BLaER1 treated with 17β-estradiol and CSF1 and Interleukin-3, amounts not matched to agents 10 nM and 100 nM (cell line): Measurements from ENCODE around the gene OPCML.

ENCODE experiments used
- H3K27ac ChIP-seq, 11 experiments: shearing (Covaris generic); formaldehyde crosslinking; 2 replicates each; pipeline ENCODE4 v1.8.1; 2022
- H3K27me3 ChIP-seq, 11 experiments: shearing (Covaris generic); formaldehyde crosslinking; 2 replicates each; pipeline ENCODE4 v1.8.1; 2022
- H3K36me3 ChIP-seq, 11 experiments: shearing (Covaris generic); formaldehyde crosslinking; 2 replicates each; pipeline ENCODE4 v1.8.1; 2022
- H3K4me1 ChIP-seq, 10 experiments: shearing (Covaris generic); formaldehyde crosslinking; 2 replicates each; pipeline ENCODE4 v1.8.1; 2022
- H3K4me2 ChIP-seq, 11 experiments: shearing (Covaris generic); formaldehyde crosslinking; 2 replicates each; pipeline ENCODE4 v1.8.1; 2022
- H3K4me3 ChIP-seq, 10 experiments: shearing (Covaris generic); formaldehyde crosslinking; 2 replicates each; pipeline ENCODE4 v1.8.1; 2022
- H3K9ac ChIP-seq, 11 experiments: shearing (Covaris generic); formaldehyde crosslinking; 2 replicates each; pipeline ENCODE4 v1.8.1; 2022
- H3K9me3 ChIP-seq, 11 experiments: shearing (Covaris generic); formaldehyde crosslinking; replicated peaks in 1 of 11; 2 replicates each; pipeline ENCODE4 v1.8.1; 2022
- H4K20me1 ChIP-seq, 11 experiments: shearing (Covaris generic); formaldehyde crosslinking; 2 replicates each; pipeline ENCODE4 v1.8.1; 2022
- Cebpa-rat ChIP-seq, 11 experiments: shearing (Covaris generic); IDR thresholded peaks; 2 replicates each; pipeline ENCODE4 v1.8.1; 2022

The OPCML gene

DNA sequence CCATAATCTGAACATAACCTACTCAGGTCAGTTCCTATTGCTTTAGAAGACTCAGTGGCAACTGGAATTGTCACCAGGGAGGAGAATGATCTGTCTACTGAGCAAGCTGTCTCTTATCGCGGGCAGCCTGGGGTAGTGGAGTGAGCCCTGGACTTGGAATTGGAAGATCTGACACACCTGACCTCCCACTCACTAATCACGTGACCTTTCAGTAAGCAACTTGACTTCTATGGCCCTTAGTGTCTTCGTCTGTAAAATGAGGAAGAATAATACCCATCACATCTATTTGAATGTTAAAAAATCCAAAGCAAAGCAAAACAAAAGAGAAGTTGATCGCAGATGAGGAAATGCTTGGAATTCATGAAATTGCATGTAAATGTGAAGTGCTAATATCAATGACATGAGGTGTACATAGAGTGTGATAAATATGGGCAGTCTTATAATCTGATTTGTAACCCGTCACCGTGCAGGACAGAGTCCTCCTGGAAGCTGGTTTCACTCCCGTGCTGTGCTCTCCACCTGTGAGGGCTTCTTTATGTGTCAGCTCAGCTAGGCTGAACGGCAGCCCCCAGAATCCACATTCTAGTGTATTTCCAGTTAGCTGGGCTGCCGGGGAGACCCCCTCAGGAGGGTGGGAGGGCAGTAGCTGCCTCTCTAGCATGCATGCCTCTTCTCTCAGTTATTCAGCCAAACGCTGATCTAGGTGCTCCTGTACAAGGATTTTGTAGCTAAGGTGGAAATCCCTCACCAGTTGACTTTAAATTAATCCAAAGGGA, 482.9 kb downstream of the OPCML start:
- H3K4me3 ChIP-seq = no peak overlapping the region
- no peak overlapping the region for H3K27ac ChIP-seq
- H3K4me2 ChIP-seq = peak overlapping the region in 2 of 11 experiments; percentile 54 to 64; a peak in 4 of 22 replicates
- H3K9me3 ChIP-seq = peaks cover 0 to 8% (median 3%) of the 10 kb centered on the region in 11 experiments; a peak in 5 of 22 replicates
- no peak overlapping the region for H3K9ac ChIP-seq
- H3K4me1 ChIP-seq = peaks cover 0 to 31% (median 0%) of the 10 kb centered on the region in 10 experiments; a peak in 4 of 20 replicates
- no peaks in the 10 kb centered on the region for H3K27me3 ChIP-seq
- no peaks in the 10 kb centered on the region for H4K20me1 ChIP-seq
- H3K36me3 ChIP-seq = no peaks in the 10 kb centered on the region
- TF ChIP-seq Cebpa-rat (IDR thresholded peaks at IDR 0.05) = no peak

GRCh38 chr11:133048270-133048669, 484.0 kb downstream of the OPCML start:
- Histone ChIP-seq H4K20me1 (no peaks in the 10 kb centered on the region), H3K36me3 (no peaks in the 10 kb centered on the region), H3K27me3 (no peaks in the 10 kb centered on the region), H3K9me3 (no peaks in the 10 kb centered on the region), H3K4me1 (peaks cover 0 to 23% (median 1%) of the 10 kb centered on the region in 10 experiments; a peak in 10 of 20 replicates), H3K4me2 (no peak overlapping the region), H3K27ac (no peak overlapping the region), H3K4me3 (no peak overlapping the region), H3K9ac (no peak overlapping the region)
- no peak for TF ChIP-seq Cebpa-rat (IDR thresholded peaks at IDR 0.05)

DNA sequence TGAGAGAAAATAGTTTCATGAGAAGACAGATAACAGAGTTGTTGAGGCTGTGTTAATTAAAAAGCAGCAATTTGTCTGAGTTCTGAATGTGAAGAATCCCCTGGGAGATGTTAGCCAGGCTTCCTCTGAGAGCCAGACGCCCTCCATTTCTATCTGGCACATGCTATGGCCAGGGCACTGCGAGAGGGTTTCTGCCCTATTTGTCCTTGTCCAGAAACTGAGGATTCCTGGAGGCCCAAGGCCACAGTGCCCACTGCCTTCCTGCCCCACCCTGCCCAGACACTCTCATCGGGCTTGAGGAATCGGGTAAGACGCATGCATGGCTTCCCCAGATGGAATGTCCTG, 484.6 kb downstream of the OPCML start:
- TF ChIP-seq Cebpa-rat (IDR thresholded peaks at IDR 0.05) = no peak
- no peak overlapping the region for H3K27ac ChIP-seq
- H3K27me3 ChIP-seq = no peaks in the 10 kb centered on the region
- H3K36me3 ChIP-seq = no peaks in the 10 kb centered on the region
- no peaks in the 10 kb centered on the region for H3K9me3 ChIP-seq
- H3K4me3 ChIP-seq = no peak overlapping the region
- H3K4me2 ChIP-seq = no peak overlapping the region
- peaks cover 0 to 18% (median 6%) of the 10 kb centered on the region in 10 experiments; a peak in 14 of 20 replicates for H3K4me1 ChIP-seq
- no peaks in the 10 kb centered on the region for H4K20me1 ChIP-seq
- H3K9ac ChIP-seq = no peak overlapping the region

DNA sequence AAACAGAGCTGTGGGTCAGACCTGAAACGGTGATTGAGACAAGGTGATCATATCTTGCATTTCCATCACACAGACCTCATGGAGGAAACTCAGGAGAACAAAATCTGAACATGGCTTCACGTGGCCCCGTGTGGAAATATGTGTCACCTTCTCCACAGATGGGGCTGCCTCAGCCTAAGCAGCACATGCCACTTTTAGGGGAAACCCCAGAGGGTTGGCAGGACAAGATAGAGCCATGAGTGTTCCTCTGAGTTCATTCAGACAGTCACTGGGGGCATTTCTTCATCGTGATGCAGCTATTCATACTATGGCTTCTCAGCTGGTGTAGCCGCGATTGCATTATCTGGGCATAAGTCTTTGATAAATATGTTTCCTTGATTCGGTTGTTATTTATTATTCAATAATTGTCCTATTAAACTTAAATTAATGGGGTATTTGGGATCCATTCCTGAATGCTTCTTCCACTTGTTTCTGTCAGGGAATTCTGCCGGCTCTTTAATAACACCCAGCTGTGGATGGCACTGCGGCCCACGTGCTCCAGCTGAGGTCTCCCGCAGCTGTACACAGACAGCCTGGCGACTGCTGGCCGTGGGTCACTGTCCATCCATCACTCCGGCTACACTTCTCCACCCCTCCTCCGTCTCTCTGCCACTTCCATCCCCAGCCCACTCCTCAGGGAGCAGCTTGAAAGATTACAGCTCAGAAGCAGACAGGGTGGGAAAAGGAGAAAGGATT, 485.1 kb downstream of the OPCML start:
- Histone ChIP-seq H4K20me1 (no peaks in the 10 kb centered on the region), H3K27me3 (no peaks in the 10 kb centered on the region), H3K9ac (no peak overlapping the region)

GRCh38 chr11:133046252-133046651, 486.0 kb downstream of the OPCML start:
- no peak overlapping the region for H3K9ac ChIP-seq
- H4K20me1 ChIP-seq = no peaks in the 10 kb centered on the region
- H3K9me3 ChIP-seq = no peaks in the 10 kb centered on the region
- TF ChIP-seq Cebpa-rat (IDR thresholded peaks at IDR 0.05) = no peak
- no peak overlapping the region for H3K4me2 ChIP-seq
- peaks cover 0 to 18% (median 15%) of the 10 kb centered on the region in 10 experiments; a peak in 15 of 20 replicates for H3K4me1 ChIP-seq
- H3K27me3 ChIP-seq = no peaks in the 10 kb centered on the region
- H3K36me3 ChIP-seq = no peaks in the 10 kb centered on the region
- no peak overlapping the region for H3K27ac ChIP-seq
- H3K4me3 ChIP-seq = no peak overlapping the region

More for the DNA sequence above, 485.1 kb downstream of the OPCML start:
- no peak overlapping the region for H3K27ac ChIP-seq
- no peak overlapping the region for H3K4me3 ChIP-seq
- H3K4me1 ChIP-seq = peaks cover 0 to 17% (median 12%) of the 10 kb centered on the region in 10 experiments; a peak in 15 of 20 replicates
- H3K9me3 ChIP-seq = no peaks in the 10 kb centered on the region
- no peaks in the 10 kb centered on the region for H3K36me3 ChIP-seq
- TF ChIP-seq Cebpa-rat (IDR thresholded peaks at IDR 0.05) = no peak
- H3K4me2 ChIP-seq = no peak overlapping the region

GRCh38 chr11:133041928-133042882, 490.1 kb downstream of the OPCML start:
- H3K36me3 ChIP-seq = no peaks in the 10 kb centered on the region
- H3K4me2 ChIP-seq = peak overlapping the region in 8 of 11 experiments; percentile 5 to 60 (median 30); a peak in 12 of 22 replicates
- no peaks in the 10 kb centered on the region for H3K27me3 ChIP-seq
- H3K9me3 ChIP-seq = no peaks in the 10 kb centered on the region
- H3K27ac ChIP-seq = no peak overlapping the region
- no peaks in the 10 kb centered on the region for H4K20me1 ChIP-seq
- TF ChIP-seq Cebpa-rat (IDR thresholded peaks at IDR 0.05) = no peak
- H3K4me3 ChIP-seq = no peak overlapping the region
- H3K9ac ChIP-seq = no peak overlapping the region
- H3K4me1 ChIP-seq = peaks cover 0 to 18% (median 13%) of the 10 kb centered on the region in 10 experiments; a peak in 11 of 20 replicates

GRCh38 chr11:133041181-133041580, 491.1 kb downstream of the OPCML start:
- Histone ChIP-seq H4K20me1 (no peaks in the 10 kb centered on the region), H3K4me2 (no peak overlapping the region), H3K4me3 (no peak overlapping the region), H3K27ac (no peak overlapping the region), H3K9ac (no peak overlapping the region), H3K36me3 (no peaks in the 10 kb centered on the region), H3K27me3 (no peaks in the 10 kb centered on the region), H3K9me3 (no peaks in the 10 kb centered on the region), H3K4me1 (peaks cover 0 to 18% (median 13%) of the 10 kb centered on the region in 10 experiments; a peak in 11 of 20 replicates)
- no peak for TF ChIP-seq Cebpa-rat (IDR thresholded peaks at IDR 0.05)

GRCh38 chr11:133040289-133040900, 491.9 kb downstream of the OPCML start:
- Histone ChIP-seq H3K9ac (no peak overlapping the region), H3K27me3 (no peaks in the 10 kb centered on the region), H4K20me1 (no peaks in the 10 kb centered on the region), H3K4me3 (no peak overlapping the region), H3K36me3 (no peaks in the 10 kb centered on the region), H3K4me2 (no peak overlapping the region), H3K4me1 (peaks cover 0 to 18% (median 13%) of the 10 kb centered on the region in 10 experiments; a peak in 11 of 20 replicates), H3K27ac (no peak overlapping the region), H3K9me3 (no peaks in the 10 kb centered on the region)
- no peak for TF ChIP-seq Cebpa-rat (IDR thresholded peaks at IDR 0.05)
